HEK293T (cell line): Measurements from ENCODE around the gene UPP2.

Source experiments
- ARNT ChIP-seq: fragments of 450-650 bp; IDR thresholded peaks from 2 replicates; pipeline ENCODE4 v1.6.1; 2017; ENCODE audit warnings: mild to moderate bottlenecking
- BHLHE40 ChIP-seq: fragments of 450-650 bp; IDR thresholded peaks from 2 replicates; pipeline ENCODE4 v1.6.1; 2016; ENCODE audit warnings: mild to moderate bottlenecking, moderate library complexity, borderline replicate concordance
- CTBP1 ChIP-seq: fragments of 450-650 bp; IDR thresholded peaks from 2 replicates; pipeline ENCODE4 v1.6.1; 2016; ENCODE audit warnings: borderline replicate concordance
- FOXA1 ChIP-seq: fragments of 450-650 bp; IDR thresholded peaks from 2 replicates; pipeline ENCODE4 v1.6.1; 2016; ENCODE audit warnings: mild to moderate bottlenecking
- L3MBTL2 ChIP-seq: fragments of 450-650 bp; conservative IDR thresholded peaks from 2 replicates; pipeline ENCODE4 v1.6.1; 2016; ENCODE audit warnings: mild to moderate bottlenecking
- SP1 ChIP-seq: fragments of 450-650 bp; IDR thresholded peaks from 2 replicates; pipeline ENCODE4 v1.6.1; 2017
- TARDBP ChIP-seq: fragments of 450-650 bp; IDR thresholded peaks from 2 replicates; pipeline ENCODE4 v1.6.1; 2016

GRCh38 chr2:158088093-158088492 lies 13.6 kb upstream of the UPP2 start:
- no peak for TF ChIP-seq SP1
- no peak for TF ChIP-seq FOXA1
- TF ChIP-seq BHLHE40: no peak
- TF ChIP-seq CTBP1: no peak
- TF ChIP-seq TARDBP: no peak
- no peak for TF ChIP-seq L3MBTL2
- TF ChIP-seq ARNT: no peak
